HS-5 (cell line): ENCODE results near the gene GMPPB.
"Not testable (repeated sequence)": the region's sequence is repeated elsewhere in the genome, so short reads cannot be mapped to it uniquely, and the experiment has no call there.

ENCODE experiments used
- DNase-seq: peaks from one replicate; pipeline ENCODE4 v3.0.0-alpha.2; 2012; ENCODE audit warnings: low read depth

Gene GMPPB

GRCh38 chr3:49723628-49724551 is at the start of gene GMPPB:
Gene GMPPB, minus strand, starts transcription at chr3:49723951. Its CDS starts 225 bp downstream, at chr3:49723726.
- DNase-seq: peak; percentile 84

GRCh38 chr3:49772703-49773102 is 49.0 kb upstream of the GMPPB start:
- no peak for DNase-seq

GRCh38 chr3:49771340-49771938 is 47.7 kb upstream of the GMPPB start:
- no peak for DNase-seq

GRCh38 chr3:49769926-49770325 is 46.2 kb upstream of the GMPPB start:
- DNase-seq: no peak

GRCh38 chr3:49769286-49769915 is 45.6 kb upstream of the GMPPB start:
- DNase-seq: no peak

GRCh38 chr3:49763981-49764380 is 40.2 kb upstream of the GMPPB start:
- no peak for DNase-seq

- DNase-seq: no peak
Observed at GRCh38 chr3:49761661-49762060, 37.9 kb upstream of the GMPPB start.

GRCh38 chr3:49759226-49759625 is 35.5 kb upstream of the GMPPB start:
- no peak for DNase-seq

- no peak for DNase-seq
Observed at GRCh38 chr3:49757197-49757596, 33.4 kb upstream of the GMPPB start.

GRCh38 chr3:49756036-49756435 is 32.3 kb upstream of the GMPPB start:
- DNase-seq: no peak

GRCh38 chr3:49754536-49754935 is 30.8 kb upstream of the GMPPB start:
- DNase-seq: no peak

GRCh38 chr3:49751501-49751900 is 27.8 kb upstream of the GMPPB start:
- no peak for DNase-seq

GRCh38 chr3:49750056-49750455 is 26.3 kb upstream of the GMPPB start:
- DNase-seq: no peak

GRCh38 chr3:49748874-49749273 is 25.1 kb upstream of the GMPPB start:
- not testable (repeated sequence) for DNase-seq

- no peak for DNase-seq
Observed at GRCh38 chr3:49747792-49748480, 24.2 kb upstream of the GMPPB start.

GRCh38 chr3:49745986-49746385 is 22.2 kb upstream of the GMPPB start:
- no peak for DNase-seq

- no peak for DNase-seq
Observed at GRCh38 chr3:49740427-49740826, 16.7 kb upstream of the GMPPB start.

GRCh38 chr3:49738067-49738713 is 14.4 kb upstream of the GMPPB start:
- no peak for DNase-seq

GRCh38 chr3:49734752-49735151 is 11.0 kb upstream of the GMPPB start:
- DNase-seq: no peak

- no peak for DNase-seq
Observed at GRCh38 chr3:49733551-49733950, 9.8 kb upstream of the GMPPB start.

- no peak for DNase-seq
Observed at GRCh38 chr3:49732597-49732996, 8.8 kb upstream of the GMPPB start.
